ENCODE results near the gene DAZAP1. TPM values are rescaled to one million over a fixed set of nuclear protein-coding genes. Genes with fewer than 3 reads are reported as not detected.

Gene DAZAP1
- total RNA-seq, 2 experiments from 2014 or later, result 128 to 133 TPM

DNA sequence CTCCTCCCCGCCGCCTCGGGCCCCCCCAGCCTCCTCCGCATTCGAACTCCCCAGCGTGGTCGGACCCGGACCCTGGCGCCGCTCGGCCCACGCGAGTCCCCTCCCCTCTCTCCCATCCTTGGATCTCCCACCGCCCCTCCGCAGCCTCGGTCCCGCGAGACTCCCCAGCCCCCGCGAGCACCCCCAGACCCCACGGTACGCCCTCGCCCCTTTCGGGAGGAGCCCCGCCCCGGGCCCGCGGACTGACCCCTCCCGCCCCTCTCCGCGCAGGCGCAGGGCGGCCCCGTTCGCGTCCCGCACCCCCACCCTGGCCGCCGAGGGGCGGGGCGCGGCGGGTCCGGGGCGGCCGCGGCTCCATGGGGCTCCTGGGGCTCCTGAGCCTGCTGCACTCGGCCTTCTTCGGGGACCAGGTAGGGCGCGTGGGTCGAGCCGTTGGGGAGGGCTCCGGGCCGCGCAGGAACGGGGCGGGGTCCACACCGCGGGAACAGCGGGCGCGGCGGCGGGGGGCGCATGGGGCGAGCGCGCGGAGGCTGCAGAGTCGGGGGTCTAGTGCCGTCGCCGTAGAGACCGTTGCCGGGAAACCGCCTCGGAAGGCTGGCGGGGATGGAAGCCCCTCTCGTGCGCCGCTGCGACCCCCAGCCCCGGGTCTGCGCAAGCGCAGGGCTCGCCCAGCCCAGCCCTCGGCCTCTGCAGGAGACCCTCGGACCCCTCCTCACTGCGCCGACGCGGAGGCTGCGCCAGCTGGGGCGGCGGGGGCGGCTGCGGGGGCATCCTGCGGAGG is 38.7 kb downstream of the DAZAP1 start:
- no peaks in the 10 kb centered on the region for H3K9me3 Mint-ChIP-seq
- H3K4me1 Mint-ChIP-seq (ENCODE audit: low read depth), result peaks cover 22% of the 10 kb centered on the region
- peaks cover 18% of the 10 kb centered on the region for H3K36me3 Mint-ChIP-seq (ENCODE audit: low read depth)
- no peak overlapping the region for H3K4me3 Mint-ChIP-seq
- no peak overlapping the region for H3K27ac Mint-ChIP-seq
- Histone ChIP-seq H3K9me3 (ENCODE audit: control insufficient read depth in 1 of 2, insufficient read depth in 1 of 2, low read length in 2 of 2) (peaks cover 0 to 25% of the 10 kb centered on the region in 2 experiments), H3K27me3 (ENCODE audit: control insufficient read depth in 1 of 2, insufficient read depth in 2 of 2, low read length in 2 of 2) (peaks cover 40 to 52% of the 10 kb centered on the region in 2 experiments), H3K27ac (ENCODE audit: low read depth in 1 of 2, low read length in 2 of 2) (no peak overlapping the region), H3K36me3 (ENCODE audit: insufficient read depth, low read length) (peaks cover 15% of the 10 kb centered on the region), H3K4me1 (ENCODE audit: insufficient read depth, low read length) (peaks cover 44% of the 10 kb centered on the region), H3K4me3 (ENCODE audit: low read length) (no peak overlapping the region)
- CTCF ChIA-PET, result interaction anchor here (0.8 to 2.5 kb wide), 6 partner anchors 9 to 130 kb away, joined by 3 to 16 read pairs (median 4); no protein-coding TSS in a partner anchor
- TF ChIP-seq, protein P1, sequence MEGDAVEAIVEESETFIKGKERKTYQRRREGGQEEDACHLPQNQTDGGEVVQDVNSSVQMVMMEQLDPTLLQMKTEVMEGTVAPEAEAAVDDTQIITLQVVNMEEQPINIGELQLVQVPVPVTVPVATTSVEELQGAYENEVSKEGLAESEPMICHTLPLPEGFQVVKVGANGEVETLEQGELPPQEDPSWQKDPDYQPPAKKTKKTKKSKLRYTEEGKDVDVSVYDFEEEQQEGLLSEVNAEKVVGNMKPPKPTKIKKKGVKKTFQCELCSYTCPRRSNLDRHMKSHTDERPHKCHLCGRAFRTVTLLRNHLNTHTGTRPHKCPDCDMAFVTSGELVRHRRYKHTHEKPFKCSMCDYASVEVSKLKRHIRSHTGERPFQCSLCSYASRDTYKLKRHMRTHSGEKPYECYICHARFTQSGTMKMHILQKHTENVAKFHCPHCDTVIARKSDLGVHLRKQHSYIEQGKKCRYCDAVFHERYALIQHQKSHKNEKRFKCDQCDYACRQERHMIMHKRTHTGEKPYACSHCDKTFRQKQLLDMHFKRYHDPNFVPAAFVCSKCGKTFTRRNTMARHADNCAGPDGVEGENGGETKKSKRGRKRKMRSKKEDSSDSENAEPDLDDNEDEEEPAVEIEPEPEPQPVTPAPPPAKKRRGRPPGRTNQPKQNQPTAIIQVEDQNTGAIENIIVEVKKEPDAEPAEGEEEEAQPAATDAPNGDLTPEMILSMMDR (IDR thresholded peaks at IDR 0.05), result no peak
- no peak for DNase-seq
- POLR2A ChIA-PET, result interaction anchor here (1.1 to 1.7 kb wide), 4 partner anchors 10 to 177 kb away, joined by 4 to 8 read pairs (median 6); partner anchors contain the start of gene CIRBP
- intact Hi-C loops (cut with DNase I, micrococcal nuclease), result loop anchor here in 1 of 2 experiments (2.0 kb wide), 2 partner anchors 25 to 69 kb away; no protein-coding TSS in a partner anchor
- no peak for ATAC-seq (ENCODE audit: poor library complexity)
- H3K27me3 Mint-ChIP-seq, result peaks cover 35% of the 10 kb centered on the region

DNA sequence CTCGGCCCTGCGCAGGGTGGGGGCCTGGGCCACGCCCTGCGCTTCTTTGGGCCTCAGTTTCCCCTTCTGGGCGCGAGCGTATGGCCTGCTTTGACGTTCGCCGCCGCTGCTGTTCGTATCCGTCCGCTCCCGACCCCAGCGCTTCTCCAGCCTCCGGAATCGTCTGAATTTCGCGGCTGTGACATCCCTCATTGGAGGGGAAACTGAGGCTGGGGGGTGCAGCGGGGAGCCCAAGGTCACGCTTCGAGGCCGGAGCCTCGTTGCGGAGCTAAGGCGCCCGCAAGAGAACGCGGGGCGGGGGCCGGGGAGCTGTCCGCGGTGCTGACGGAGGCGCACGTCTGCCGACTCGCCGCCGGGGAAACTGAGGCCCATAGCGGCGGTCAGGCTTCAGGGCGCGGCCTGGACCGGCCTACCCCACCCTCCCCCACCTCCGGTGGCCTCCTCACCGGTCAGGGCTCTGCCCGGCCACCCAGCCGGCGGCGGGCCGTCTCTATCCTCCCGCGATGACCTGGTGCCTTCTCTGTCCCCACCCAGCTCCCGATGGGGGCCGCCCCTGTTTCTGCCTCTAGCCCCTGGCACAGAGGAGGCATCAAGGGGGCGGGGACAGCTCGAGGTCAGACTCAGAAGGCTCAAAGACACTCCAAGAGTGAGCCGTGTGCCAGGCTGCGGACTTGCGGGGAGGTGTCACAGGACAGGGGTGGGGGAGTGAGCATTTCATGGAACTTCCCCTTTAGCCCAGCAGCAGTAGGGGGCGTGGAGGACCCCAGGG is 39.5 kb downstream of the DAZAP1 start:
- Mint-ChIP-seq H3K27me3 (peaks cover 42% of the 10 kb centered on the region), H3K9me3 (no peaks in the 10 kb centered on the region), H3K27ac (no peak overlapping the region), H3K36me3 (ENCODE audit: low read depth) (peaks cover 10% of the 10 kb centered on the region), H3K4me1 (ENCODE audit: low read depth) (peaks cover 19% of the 10 kb centered on the region), H3K4me3 (peak overlapping the region; percentile 48)
- ChIA-PET POLR2A (interaction anchor here (1.2 to 1.7 kb wide), 2 partner anchors 22 to 24 kb away, joined by 4 to 8 read pairs; no protein-coding TSS in a partner anchor), CTCF (no interaction called here)
- TF ChIP-seq, protein P1 (IDR thresholded peaks at IDR 0.05), result no peak
- peak in 6 of 14 experiments; percentile 17 to 65 (median 44) for DNase-seq
- H3K27me3 ChIP-seq (ENCODE audit: control insufficient read depth in 1 of 2, insufficient read depth in 2 of 2, low read length in 2 of 2), result peaks cover 46 to 60% of the 10 kb centered on the region in 2 experiments
- H3K27ac ChIP-seq (ENCODE audit: low read depth in 1 of 2, low read length in 2 of 2), result no peak overlapping the region
- peaks cover 41% of the 10 kb centered on the region for H3K4me1 ChIP-seq (ENCODE audit: insufficient read depth, low read length)
- intact Hi-C loops (cut with DNase I, micrococcal nuclease), result no loop called here
- peaks cover 7% of the 10 kb centered on the region for H3K36me3 ChIP-seq (ENCODE audit: insufficient read depth, low read length)
- H3K4me3 ChIP-seq (ENCODE audit: low read length), result no peak overlapping the region
- peaks cover 0 to 27% of the 10 kb centered on the region in 2 experiments for H3K9me3 ChIP-seq (ENCODE audit: control insufficient read depth in 1 of 2, insufficient read depth in 1 of 2, low read length in 2 of 2)
- ATAC-seq (ENCODE audit: poor library complexity), result no peak

DNA sequence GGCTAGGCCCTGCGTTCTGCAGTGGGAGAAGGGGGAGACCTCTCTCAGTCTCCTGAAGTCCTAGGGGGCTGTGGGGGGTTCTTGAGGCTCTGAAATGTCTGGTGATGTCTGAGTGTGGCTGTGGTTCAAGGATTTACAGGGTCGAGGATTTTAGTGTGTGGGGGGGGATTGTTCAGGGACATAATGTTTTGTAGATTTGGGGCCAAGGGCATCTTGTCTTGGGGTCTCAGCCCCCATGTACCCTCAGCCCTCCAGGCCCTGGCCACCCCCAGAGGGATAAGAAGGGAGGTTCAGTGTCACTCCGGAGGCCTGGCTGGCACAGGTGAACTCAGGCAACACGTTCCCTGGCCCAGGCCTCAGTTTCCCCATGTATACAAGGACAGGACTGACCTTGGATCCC is 40.1 kb downstream of the DAZAP1 start:
- H3K36me3 ChIP-seq (ENCODE audit: insufficient read depth, low read length), result peaks cover 3% of the 10 kb centered on the region
- ATAC-seq (ENCODE audit: poor library complexity), result no peak
- no peak overlapping the region for H3K27ac ChIP-seq (ENCODE audit: low read depth in 1 of 2, low read length in 2 of 2)
- H3K36me3 Mint-ChIP-seq (ENCODE audit: low read depth), result peaks cover 4% of the 10 kb centered on the region
- ChIA-PET CTCF (no interaction called here), POLR2A (interaction anchor here (1.2 kb wide), 1 partner anchor 22 kb away, joined by 4 read pairs; no protein-coding TSS in a partner anchor)
- H3K4me1 Mint-ChIP-seq (ENCODE audit: low read depth), result peaks cover 18% of the 10 kb centered on the region
- peaks cover 41% of the 10 kb centered on the region for H3K4me1 ChIP-seq (ENCODE audit: insufficient read depth, low read length)
- intact Hi-C loops (cut with DNase I, micrococcal nuclease), result no loop called here
- H3K4me3 ChIP-seq (ENCODE audit: low read length), result no peak overlapping the region
- peak overlapping the region; percentile 48 for H3K4me3 Mint-ChIP-seq
- DNase-seq, result no peak
- no peak overlapping the region for H3K27ac Mint-ChIP-seq
- H3K9me3 Mint-ChIP-seq, result no peaks in the 10 kb centered on the region
- H3K27me3 Mint-ChIP-seq, result peaks cover 48% of the 10 kb centered on the region
- H3K9me3 ChIP-seq (ENCODE audit: control insufficient read depth in 1 of 2, insufficient read depth in 1 of 2, low read length in 2 of 2), result peaks cover 0 to 33% of the 10 kb centered on the region in 2 experiments
- peaks cover 51 to 66% of the 10 kb centered on the region in 2 experiments for H3K27me3 ChIP-seq (ENCODE audit: control insufficient read depth in 1 of 2, insufficient read depth in 2 of 2, low read length in 2 of 2)
- TF ChIP-seq, protein P1 (IDR thresholded peaks at IDR 0.05), result no peak

All from CD4-positive, alpha-beta T cell (primary cell).